Loucy (cell line): ENCODE results near the gene ZNF407.

Experiments used
- CTCF ChIP-seq: fragments of 200-600 bp; sonication (generic); conservative IDR thresholded peaks from 2 replicates; pipeline ENCODE4 v1.5.1; 2014; ENCODE audit warnings: mild to moderate bottlenecking, antibody characterized with exemption, low read length
- EZH2phosphoT487 ChIP-seq: fragments of 200-600 bp; IDR thresholded peaks from 2 replicates; pipeline ENCODE4 v1.6.1; 2018; ENCODE audit warnings: antibody characterized with exemption, mild to moderate bottlenecking, moderate library complexity, borderline replicate concordance

GRCh38 chr18:74856928-74857327, 259.3 kb downstream of the ZNF407 start:
- TF ChIP-seq CTCF = no peak
- TF ChIP-seq EZH2phosphoT487 = no peak
